WTC11 (cell line): Measurements from ENCODE around the gene SIGLEC11. TPM values are rescaled to one million over a fixed set of nuclear protein-coding genes. Genes with fewer than 3 reads are reported as not detected.

ENCODE experiments used
- ATAC-seq: fragments of 200-7000 bp; cut with Tn5 transposase; 2 replicates; pipeline ENCODE4 v1.10.0; 2021; ENCODE audit warnings: mild to moderate bottlenecking, moderate library complexity
- CTCF ChIA-PET: fragments of 300-600 bp; sonication (Branson Sonifier 250); formaldehyde crosslinking; loops from one replicate; lab custom pipeline; 2021; ENCODE audit warnings: antibody characterized with exemption; lab: Charles Lee
- POLR2A ChIA-PET: fragments of 350-600 bp; sonication (Branson Sonifier 250); formaldehyde crosslinking; loops from one replicate; lab custom pipeline; 2021; ENCODE audit warnings: antibody characterized with exemption; lab: Charles Lee
- DNase-seq: peaks from one replicate; pipeline ENCODE4 v3.0.0; 2021; ENCODE audit warnings: low spot score
- H3K27ac Mint-ChIP-seq: 2 replicates; pipeline ENCODE4 v1.8.0; 2021; ENCODE audit warnings: mixed read lengths
- H3K27me3 Mint-ChIP-seq: 2 replicates; pipeline ENCODE4 v1.8.0; 2021; ENCODE audit warnings: low read depth, mild to moderate bottlenecking, moderate library complexity, mixed read lengths
- H3K36me3 Mint-ChIP-seq: 2 replicates; pipeline ENCODE4 v1.8.0; 2021; ENCODE audit warnings: mixed read lengths
- H3K4me1 Mint-ChIP-seq: 2 replicates; pipeline ENCODE4 v1.8.0; 2022; ENCODE audit warnings: mixed read lengths
- H3K4me3 Mint-ChIP-seq: 2 replicates; pipeline ENCODE4 v1.8.0; 2021; ENCODE audit warnings: mild to moderate bottlenecking, moderate library complexity, mixed read lengths
- H3K9me3 Mint-ChIP-seq: 2 replicates; pipeline ENCODE4 v1.8.0; 2021; ENCODE audit warnings: mixed read lengths
- ETV6 ChIP-seq: sonication (generic); formaldehyde crosslinking; IDR thresholded peaks from 2 replicates; pipeline ENCODE4 v1.8.1; 2022; ENCODE audit warnings: mild to moderate bottlenecking, missing genetic modification reagents
- GRHL2 ChIP-seq: fragments of 250-450 bp; sonication (Bioruptor Pico); IDR thresholded peaks from 2 replicates; pipeline ENCODE4 v1.8.0; 2022; ENCODE audit warnings: mild to moderate bottlenecking, moderate library complexity; ENCODE audit not compliant: insufficient replicate concordance, severe bottlenecking
- GTF2I ChIP-seq: fragments of 250-450 bp; sonication (Bioruptor Pico); conservative IDR thresholded peaks from 2 replicates; pipeline ENCODE4 v1.4.0; 2021; ENCODE audit warnings: mild to moderate bottlenecking
- JUN ChIP-seq: sonication (generic); formaldehyde crosslinking; IDR thresholded peaks from 2 replicates; pipeline ENCODE4 v1.8.0; 2023; ENCODE audit warnings: mild to moderate bottlenecking, missing genetic modification reagents
- MAX ChIP-seq: sonication (generic); formaldehyde crosslinking; IDR thresholded peaks from 2 replicates; pipeline ENCODE4 v1.8.0; 2022; ENCODE audit warnings: mild to moderate bottlenecking, missing genetic modification reagents
- MLX ChIP-seq: sonication (generic); formaldehyde crosslinking; IDR thresholded peaks from 2 replicates; pipeline ENCODE4 v1.8.1; 2023; ENCODE audit warnings: mild to moderate bottlenecking, missing genetic modification reagents, moderate library complexity
- MYBL2 ChIP-seq: sonication (generic); formaldehyde crosslinking; IDR thresholded peaks from 2 replicates; pipeline ENCODE4 v1.8.1; 2023; ENCODE audit warnings: mild to moderate bottlenecking, moderate library complexity, missing genetic modification reagents
- PRRX2 ChIP-seq: fragments of 250-450 bp; sonication (Bioruptor Pico); IDR thresholded peaks from 2 replicates; pipeline ENCODE4 v1.8.0; 2021; ENCODE audit warnings: mild to moderate bottlenecking
- SMAD4 ChIP-seq: sonication (generic); formaldehyde crosslinking; IDR thresholded peaks from 2 replicates; pipeline ENCODE4 v1.8.0; 2022; ENCODE audit warnings: mild to moderate bottlenecking, missing genetic modification reagents
- ZBTB21 ChIP-seq: sonication (generic); formaldehyde crosslinking; IDR thresholded peaks from 2 replicates; pipeline ENCODE4 v1.8.1; 2023; ENCODE audit warnings: mild to moderate bottlenecking, missing genetic modification reagents, borderline replicate concordance
- ZNF121 ChIP-seq: sonication (generic); formaldehyde crosslinking; IDR thresholded peaks from 2 replicates; pipeline ENCODE4 v1.8.0; 2023; ENCODE audit warnings: missing genetic modification reagents
- ZNF138 ChIP-seq: sonication (generic); formaldehyde crosslinking; conservative IDR thresholded peaks from 2 replicates; pipeline ENCODE4 v1.8.1; 2022; ENCODE audit warnings: mild to moderate bottlenecking, moderate library complexity, missing genetic modification reagents
- ZNF219 ChIP-seq: sonication (generic); formaldehyde crosslinking; IDR thresholded peaks from 2 replicates; pipeline ENCODE4 v1.8.0; 2023; ENCODE audit warnings: missing genetic modification reagents, mild to moderate bottlenecking, borderline replicate concordance
- ZNF263 ChIP-seq: sonication (generic); formaldehyde crosslinking; IDR thresholded peaks from 2 replicates; pipeline ENCODE4 v1.8.1; 2022; ENCODE audit warnings: low read depth, mild to moderate bottlenecking, moderate library complexity, missing genetic modification reagents
- ZNF396 ChIP-seq: fragments of 250-450 bp; sonication (Bioruptor Pico); IDR thresholded peaks from 2 replicates; pipeline ENCODE4 v1.8.0; 2021; ENCODE audit warnings: mild to moderate bottlenecking, moderate library complexity, borderline replicate concordance
- ZNF416 ChIP-seq: fragments of 250-450 bp; sonication (Bioruptor Pico); IDR thresholded peaks from 2 replicates; pipeline ENCODE4 v1.9.0; 2021; ENCODE audit warnings: mild to moderate bottlenecking, inconsistent platforms
- ZNF532 ChIP-seq: fragments of 250-450 bp; sonication (Bioruptor Pico); IDR thresholded peaks from 2 replicates; pipeline ENCODE4 v1.9.0; 2021; ENCODE audit warnings: mild to moderate bottlenecking, borderline replicate concordance
- total RNA-seq: library from RNA; stranded (reverse); gene quantifications from 3 replicates; pipeline ENCODE4 v1.2.3, GENCODE V29; 2021
- TF ChIP-seq, protein P1 (sequence below): fragments of 200-600 bp; IDR thresholded peaks from 2 replicates; pipeline ENCODE4 v1.8.0; 2022; ENCODE audit warnings: antibody characterized with exemption
- TF ChIP-seq, protein P2 (sequence below): sonication (generic); formaldehyde crosslinking; IDR thresholded peaks from 2 replicates; pipeline ENCODE4 v1.8.0; 2022; ENCODE audit warnings: mild to moderate bottlenecking, missing genetic modification reagents
- TF ChIP-seq, protein P3 (sequence below): sonication (generic); formaldehyde crosslinking; IDR thresholded peaks from 2 replicates; pipeline ENCODE4 v1.8.0; 2023; ENCODE audit warnings: missing genetic modification reagents, mild to moderate bottlenecking, borderline replicate concordance

SIGLEC11 gene
- total RNA-seq, 1 experiment from 2014 or later = not detected

DNA sequence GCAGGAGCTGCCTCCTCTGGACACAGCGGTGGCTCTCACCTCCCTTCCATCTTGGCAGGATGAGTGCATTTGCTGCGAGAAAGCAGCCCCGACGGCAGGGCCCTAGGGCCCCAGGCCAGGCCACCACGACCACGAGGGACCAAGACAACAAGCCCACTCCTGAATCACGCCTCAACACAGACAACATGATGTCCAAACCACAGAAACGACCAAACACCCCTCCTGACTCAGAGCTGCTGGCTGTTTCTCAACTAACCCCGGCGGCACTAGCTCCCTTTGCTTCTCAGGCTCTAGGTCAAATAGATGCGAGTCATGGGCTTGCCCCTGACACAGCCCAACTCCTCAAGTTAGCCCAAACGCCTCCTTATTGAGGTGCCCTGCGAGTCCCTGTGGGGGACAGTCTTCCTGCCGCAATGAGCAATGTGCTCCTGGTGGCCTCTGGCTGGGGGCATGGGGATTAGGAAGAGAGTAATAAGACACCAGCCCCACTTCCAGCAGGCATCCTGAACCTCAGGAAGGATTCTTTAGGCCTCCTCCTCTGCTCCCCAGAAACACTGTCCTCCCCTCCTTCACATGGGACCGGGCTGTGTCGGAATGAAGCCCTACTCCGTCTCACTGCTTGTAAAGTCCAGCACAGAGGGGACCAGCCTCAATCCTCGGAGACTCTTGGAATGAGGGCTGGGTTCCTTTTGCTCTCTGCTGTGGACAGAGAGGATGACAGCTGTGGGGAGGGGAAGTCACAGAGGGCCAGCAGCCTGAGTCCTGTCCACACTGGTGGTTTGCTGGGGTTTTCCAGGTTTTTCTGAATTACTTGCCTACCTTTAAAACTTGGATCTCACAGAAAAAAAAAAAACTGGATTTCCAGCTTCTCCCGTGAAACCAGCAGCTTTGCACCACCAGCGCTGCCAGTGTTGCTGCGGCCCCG lies 38.8 kb downstream of the SIGLEC11 start:
- H3K4me3 Mint-ChIP-seq = no peak overlapping the region

DNA sequence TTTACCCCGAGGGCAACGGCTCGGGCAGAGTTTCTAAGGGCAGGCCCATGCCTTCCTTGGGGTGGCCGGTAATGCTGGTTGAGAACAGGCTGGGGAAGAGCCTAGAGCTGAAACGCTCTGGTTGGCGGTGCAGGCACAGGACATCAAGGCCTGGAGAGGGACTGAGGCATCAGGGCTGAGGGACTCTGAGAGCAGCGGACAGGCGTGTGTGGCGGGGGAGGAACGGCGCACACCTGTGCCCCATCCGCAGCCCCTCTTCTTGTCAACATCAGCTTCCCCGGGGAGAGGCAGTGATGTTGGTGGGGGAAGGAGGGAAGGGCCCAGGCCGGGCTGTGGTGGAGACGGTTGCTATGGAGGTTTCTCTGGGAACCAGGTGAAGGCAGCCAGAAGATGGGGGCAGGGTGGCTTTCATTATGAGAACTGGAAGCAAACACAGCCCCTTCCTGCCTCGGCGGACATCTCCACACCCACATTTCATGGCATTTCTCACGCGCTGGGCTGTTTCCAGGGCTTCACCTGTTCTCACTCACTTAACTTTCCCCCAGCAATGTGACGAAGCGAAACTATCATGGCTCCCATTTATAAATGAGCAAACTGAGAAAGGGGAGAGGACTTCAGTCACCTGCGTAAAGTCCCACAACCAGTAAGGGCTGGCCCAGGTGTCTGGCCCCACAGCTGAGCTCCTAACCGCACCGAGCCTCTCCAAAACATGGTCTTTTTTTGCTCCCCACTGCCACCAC lies 40.2 kb downstream of the SIGLEC11 start:
- H3K4me3 Mint-ChIP-seq = no peak overlapping the region
- TF ChIP-seq JUN (CRISPR knock-in tag) (no peak), ZNF532 (no peak), ZNF263 (CRISPR knock-in tag) (no peak), ETV6 (no peak), PRRX2 (CRISPR knock-in tag) (no peak), ZNF396 (CRISPR knock-in tag) (no peak), ZBTB21 (no peak), ZNF416 (CRISPR knock-in tag) (no peak), MAX (CRISPR knock-in tag) (no peak), GTF2I (CRISPR knock-in tag) (no peak)
- TF ChIP-seq, protein P1, sequence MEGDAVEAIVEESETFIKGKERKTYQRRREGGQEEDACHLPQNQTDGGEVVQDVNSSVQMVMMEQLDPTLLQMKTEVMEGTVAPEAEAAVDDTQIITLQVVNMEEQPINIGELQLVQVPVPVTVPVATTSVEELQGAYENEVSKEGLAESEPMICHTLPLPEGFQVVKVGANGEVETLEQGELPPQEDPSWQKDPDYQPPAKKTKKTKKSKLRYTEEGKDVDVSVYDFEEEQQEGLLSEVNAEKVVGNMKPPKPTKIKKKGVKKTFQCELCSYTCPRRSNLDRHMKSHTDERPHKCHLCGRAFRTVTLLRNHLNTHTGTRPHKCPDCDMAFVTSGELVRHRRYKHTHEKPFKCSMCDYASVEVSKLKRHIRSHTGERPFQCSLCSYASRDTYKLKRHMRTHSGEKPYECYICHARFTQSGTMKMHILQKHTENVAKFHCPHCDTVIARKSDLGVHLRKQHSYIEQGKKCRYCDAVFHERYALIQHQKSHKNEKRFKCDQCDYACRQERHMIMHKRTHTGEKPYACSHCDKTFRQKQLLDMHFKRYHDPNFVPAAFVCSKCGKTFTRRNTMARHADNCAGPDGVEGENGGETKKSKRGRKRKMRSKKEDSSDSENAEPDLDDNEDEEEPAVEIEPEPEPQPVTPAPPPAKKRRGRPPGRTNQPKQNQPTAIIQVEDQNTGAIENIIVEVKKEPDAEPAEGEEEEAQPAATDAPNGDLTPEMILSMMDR = no peak

More for the DNA sequence above, 38.8 kb downstream of the SIGLEC11 start:
- ATAC-seq (no peak; the same call in 1 of the 2 replicates), DNase-seq (no peak)
- CTCF ChIA-PET = interaction anchor here (0.9 to 1.6 kb wide), 3 partner anchors 32 to 204 kb away, joined by 4 to 5 read pairs (median 4); no protein-coding TSS in a partner anchor
- POLR2A ChIA-PET = interaction anchor here (0.5 to 1.0 kb wide), 2 partner anchors 8 to 76 kb away, joined by 3 read pairs; no protein-coding TSS in a partner anchor
- no peak for TF ChIP-seq SMAD4
- TF ChIP-seq, protein P2, sequence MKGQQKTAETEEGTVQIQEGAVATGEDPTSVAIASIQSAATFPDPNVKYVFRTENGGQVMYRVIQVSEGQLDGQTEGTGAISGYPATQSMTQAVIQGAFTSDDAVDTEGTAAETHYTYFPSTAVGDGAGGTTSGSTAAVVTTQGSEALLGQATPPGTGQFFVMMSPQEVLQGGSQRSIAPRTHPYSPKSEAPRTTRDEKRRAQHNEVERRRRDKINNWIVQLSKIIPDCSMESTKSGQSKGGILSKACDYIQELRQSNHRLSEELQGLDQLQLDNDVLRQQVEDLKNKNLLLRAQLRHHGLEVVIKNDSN (CRISPR knock-in tag) = no peak
- TF ChIP-seq MLX (CRISPR knock-in tag) = no peak
- no peak for TF ChIP-seq ZNF219
- no peak for TF ChIP-seq ZNF138
- TF ChIP-seq ZNF416 (CRISPR knock-in tag) = no peak
- no peak for TF ChIP-seq ZNF121 (CRISPR knock-in tag)
- TF ChIP-seq, protein P3, sequence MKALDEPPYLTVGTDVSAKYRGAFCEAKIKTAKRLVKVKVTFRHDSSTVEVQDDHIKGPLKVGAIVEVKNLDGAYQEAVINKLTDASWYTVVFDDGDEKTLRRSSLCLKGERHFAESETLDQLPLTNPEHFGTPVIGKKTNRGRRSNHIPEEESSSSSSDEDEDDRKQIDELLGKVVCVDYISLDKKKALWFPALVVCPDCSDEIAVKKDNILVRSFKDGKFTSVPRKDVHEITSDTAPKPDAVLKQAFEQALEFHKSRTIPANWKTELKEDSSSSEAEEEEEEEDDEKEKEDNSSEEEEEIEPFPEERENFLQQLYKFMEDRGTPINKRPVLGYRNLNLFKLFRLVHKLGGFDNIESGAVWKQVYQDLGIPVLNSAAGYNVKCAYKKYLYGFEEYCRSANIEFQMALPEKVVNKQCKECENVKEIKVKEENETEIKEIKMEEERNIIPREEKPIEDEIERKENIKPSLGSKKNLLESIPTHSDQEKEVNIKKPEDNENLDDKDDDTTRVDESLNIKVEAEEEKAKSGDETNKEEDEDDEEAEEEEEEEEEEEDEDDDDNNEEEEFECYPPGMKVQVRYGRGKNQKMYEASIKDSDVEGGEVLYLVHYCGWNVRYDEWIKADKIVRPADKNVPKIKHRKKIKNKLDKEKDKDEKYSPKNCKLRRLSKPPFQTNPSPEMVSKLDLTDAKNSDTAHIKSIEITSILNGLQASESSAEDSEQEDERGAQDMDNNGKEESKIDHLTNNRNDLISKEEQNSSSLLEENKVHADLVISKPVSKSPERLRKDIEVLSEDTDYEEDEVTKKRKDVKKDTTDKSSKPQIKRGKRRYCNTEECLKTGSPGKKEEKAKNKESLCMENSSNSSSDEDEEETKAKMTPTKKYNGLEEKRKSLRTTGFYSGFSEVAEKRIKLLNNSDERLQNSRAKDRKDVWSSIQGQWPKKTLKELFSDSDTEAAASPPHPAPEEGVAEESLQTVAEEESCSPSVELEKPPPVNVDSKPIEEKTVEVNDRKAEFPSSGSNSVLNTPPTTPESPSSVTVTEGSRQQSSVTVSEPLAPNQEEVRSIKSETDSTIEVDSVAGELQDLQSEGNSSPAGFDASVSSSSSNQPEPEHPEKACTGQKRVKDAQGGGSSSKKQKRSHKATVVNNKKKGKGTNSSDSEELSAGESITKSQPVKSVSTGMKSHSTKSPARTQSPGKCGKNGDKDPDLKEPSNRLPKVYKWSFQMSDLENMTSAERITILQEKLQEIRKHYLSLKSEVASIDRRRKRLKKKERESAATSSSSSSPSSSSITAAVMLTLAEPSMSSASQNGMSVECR (CRISPR knock-in tag) = no peak
- no peak for TF ChIP-seq MYBL2
- TF ChIP-seq GRHL2 (CRISPR knock-in tag) = no peak
- no peaks in the 10 kb centered on the region for H3K9me3 Mint-ChIP-seq
- H3K27me3 Mint-ChIP-seq = no peaks in the 10 kb centered on the region
- peaks cover 33% of the 10 kb centered on the region for H3K4me1 Mint-ChIP-seq
- H3K27ac Mint-ChIP-seq = peak overlapping the region; percentile 70
- H3K36me3 Mint-ChIP-seq = peaks cover 31% of the 10 kb centered on the region

More for the DNA sequence above, 40.2 kb downstream of the SIGLEC11 start:
- no peak; the same call in 1 of the 2 replicates for ATAC-seq
- Mint-ChIP-seq H3K36me3 (peaks cover 30% of the 10 kb centered on the region), H3K4me1 (peaks cover 38% of the 10 kb centered on the region), H3K9me3 (no peaks in the 10 kb centered on the region), H3K27ac (peak overlapping the region; percentile 57; the same call in 1 of the 2 replicates), H3K27me3 (no peaks in the 10 kb centered on the region)
- POLR2A ChIA-PET = interaction anchor here (0.5 to 1.0 kb wide), 3 partner anchors 9 to 169 kb away, joined by 3 to 4 read pairs (median 3); no protein-coding TSS in a partner anchor
- CTCF ChIA-PET = interaction anchor here (1.6 kb wide), 1 partner anchor 31 kb away, joined by 5 read pairs; no protein-coding TSS in a partner anchor
- no peak for DNase-seq
